Measurements from ENCODE around the gene PGAM1.

PGAM1 gene

DNA sequence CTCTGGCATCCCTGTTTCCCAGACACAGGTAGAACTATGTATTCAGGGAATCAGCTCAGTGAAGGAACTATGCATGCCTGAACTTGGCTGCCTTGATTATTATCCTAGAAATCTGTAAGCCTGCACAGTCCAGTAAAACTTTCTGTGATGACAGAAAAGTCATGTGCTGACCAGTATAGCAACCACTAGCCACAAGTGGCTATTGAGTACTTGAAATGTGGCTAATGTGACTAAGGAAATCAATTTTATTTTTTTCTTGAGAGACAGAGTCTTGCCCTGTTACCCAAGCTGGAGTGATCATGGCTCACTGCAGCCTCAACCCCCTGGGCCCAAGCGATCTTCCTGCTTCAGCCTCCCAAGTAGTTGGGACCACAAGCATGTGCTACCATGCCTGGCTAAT lies 16.3 kb downstream of the PGAM1 start:
- peaks cover 5% of the 10 kb centered on the region for H3K4me1 ChIP-seq (ENCODE audit: insufficient read depth, low read length)
- H3K9me3 ChIP-seq (ENCODE audit: insufficient read depth, low read depth, low read length): no peaks in the 10 kb centered on the region
- H3K36me3 ChIP-seq (ENCODE audit: insufficient read depth, low read length): peaks cover 58% of the 10 kb centered on the region
- H3K4me3 ChIP-seq (ENCODE audit: low read length): no peak overlapping the region
- no peak overlapping the region for H3K27ac ChIP-seq (ENCODE audit: low read depth, low read length)
- no peaks in the 10 kb centered on the region for H3K27me3 ChIP-seq (ENCODE audit: insufficient read depth, low read length)
- 96% methylated on average over 1 of the region's 1 CpG for WGBS
- H3K9ac ChIP-seq (ENCODE audit: low read depth, low read length): no peak overlapping the region

- peak overlapping the region; percentile 96; the same call in 1 of the 2 replicates for H3K4me3 ChIP-seq (ENCODE audit: low read length)
- peaks cover 5% of the 10 kb centered on the region for H3K4me1 ChIP-seq (ENCODE audit: insufficient read depth, low read length)
- H3K27ac ChIP-seq (ENCODE audit: low read depth, low read length): no peak overlapping the region
- 94% methylated on average over 1 of the region's 1 CpG for WGBS
- H3K27me3 ChIP-seq (ENCODE audit: insufficient read depth, low read length): no peaks in the 10 kb centered on the region
- peak overlapping the region; percentile 86; the same call in 1 of the 2 replicates for H3K9ac ChIP-seq (ENCODE audit: low read depth, low read length)
- peaks cover 44% of the 10 kb centered on the region for H3K36me3 ChIP-seq (ENCODE audit: insufficient read depth, low read length)
- no peaks in the 10 kb centered on the region for H3K9me3 ChIP-seq (ENCODE audit: insufficient read depth, low read depth, low read length)
Observed at GRCh38 chr10:97444212-97444611, 18.2 kb downstream of the PGAM1 start.

GRCh38 chr10:97445357-97445721 lies 19.3 kb downstream of the PGAM1 start:
- no peaks in the 10 kb centered on the region for H3K27me3 ChIP-seq (ENCODE audit: insufficient read depth, low read length)
- peak overlapping the region; percentile 96 for H3K4me3 ChIP-seq (ENCODE audit: low read length)
- H3K27ac ChIP-seq (ENCODE audit: low read depth, low read length): peak overlapping the region; percentile 67
- H3K36me3 ChIP-seq (ENCODE audit: insufficient read depth, low read length): peaks cover 35% of the 10 kb centered on the region
- H3K9ac ChIP-seq (ENCODE audit: low read depth, low read length): peak overlapping the region; percentile 86
- peaks cover 5% of the 10 kb centered on the region for H3K4me1 ChIP-seq (ENCODE audit: insufficient read depth, low read length)
- 2% methylated on average over 13 of the region's 13 CpGs for WGBS
- no peaks in the 10 kb centered on the region for H3K9me3 ChIP-seq (ENCODE audit: insufficient read depth, low read depth, low read length)

- under 1% methylated on average over 66 of the region's 66 CpGs for WGBS
- H3K27ac ChIP-seq (ENCODE audit: low read depth, low read length): peak within 1 kb of the TSS; percentile 70
Observed at GRCh38 chr10:97445722-97446639, 20.0 kb downstream of the PGAM1 start, which contains the start of the genes EXOSC1 and ZDHHC16. TSS of gene EXOSC1 (minus strand) at chr10:97446006. CDS start at chr10:97445985, 21 bp downstream. TSS of gene ZDHHC16 (plus strand) at chr10:97446175. CDS start at chr10:97451676, 5,501 bp downstream.

DNA sequence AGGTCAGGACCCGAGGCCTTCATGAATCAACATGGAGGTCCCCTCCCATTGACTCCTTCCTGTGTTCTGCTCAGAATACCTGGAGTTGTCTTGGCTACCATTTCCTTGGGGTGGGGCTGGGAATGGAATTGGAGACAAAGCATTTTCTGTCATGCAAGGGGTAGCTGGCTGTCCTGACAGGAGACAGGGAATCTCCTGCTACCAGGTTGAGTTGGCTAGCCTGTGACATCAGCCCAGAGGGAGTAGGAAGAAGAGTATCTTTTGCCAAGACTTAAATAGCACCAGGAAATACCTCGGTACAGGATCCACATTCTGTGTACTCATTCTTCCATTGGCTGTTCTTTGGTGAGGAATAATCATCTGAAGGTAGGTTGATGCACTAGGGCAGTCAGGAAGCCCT lies 24.8 kb downstream of the PGAM1 start:
- peaks cover 43% of the 10 kb centered on the region for H3K36me3 ChIP-seq (ENCODE audit: insufficient read depth, low read length)
- H3K9me3 ChIP-seq (ENCODE audit: insufficient read depth, low read depth, low read length): no peaks in the 10 kb centered on the region
- no peaks in the 10 kb centered on the region for H3K27me3 ChIP-seq (ENCODE audit: insufficient read depth, low read length)
- H3K9ac ChIP-seq (ENCODE audit: low read depth, low read length): no peak overlapping the region
- H3K4me3 ChIP-seq (ENCODE audit: low read length): no peak overlapping the region
- H3K27ac ChIP-seq (ENCODE audit: low read depth, low read length): no peak overlapping the region
- WGBS: 93% methylated on average over 2 of the region's 2 CpGs
- no peaks in the 10 kb centered on the region for H3K4me1 ChIP-seq (ENCODE audit: insufficient read depth, low read length)

More at GRCh38 chr10:97445722-97446639, 20.0 kb downstream of the PGAM1 start, which contains the start of the genes EXOSC1 and ZDHHC16:
- Histone ChIP-seq H3K9me3 (ENCODE audit: insufficient read depth, low read depth, low read length) (no peaks in the 10 kb centered on the region), H3K36me3 (ENCODE audit: insufficient read depth, low read length) (peaks cover 29% of the 10 kb centered on the region), H3K27me3 (ENCODE audit: insufficient read depth, low read length) (no peaks in the 10 kb centered on the region), H3K4me3 (ENCODE audit: low read length) (peak within 1 kb of the TSS; percentile 96), H3K4me1 (ENCODE audit: insufficient read depth, low read length) (peaks cover 5% of the 10 kb centered on the region), H3K9ac (ENCODE audit: low read depth, low read length) (peak within 1 kb of the TSS; percentile 88)

DNA sequence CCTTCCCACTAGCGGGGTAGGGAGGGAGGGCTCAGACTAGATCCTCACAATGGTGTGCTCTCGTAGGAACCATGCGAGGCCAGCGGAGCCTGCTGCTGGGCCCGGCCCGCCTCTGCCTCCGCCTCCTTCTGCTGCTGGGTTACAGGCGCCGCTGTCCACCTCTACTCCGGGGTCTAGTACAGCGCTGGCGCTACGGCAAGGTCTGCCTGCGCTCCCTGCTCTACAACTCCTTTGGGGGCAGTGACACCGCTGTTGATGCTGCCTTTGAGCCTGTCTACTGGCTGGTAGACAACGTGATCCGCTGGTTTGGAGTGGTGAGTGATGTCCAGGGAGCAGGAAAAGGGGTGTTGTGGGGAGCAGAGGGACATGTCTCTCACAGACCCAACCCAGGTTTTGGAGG lies 25.6 kb downstream of the PGAM1 start:
- Histone ChIP-seq H3K36me3 (ENCODE audit: insufficient read depth, low read length) (peaks cover 51% of the 10 kb centered on the region), H3K4me1 (ENCODE audit: insufficient read depth, low read length) (no peaks in the 10 kb centered on the region), H3K9ac (ENCODE audit: low read depth, low read length) (no peak overlapping the region), H3K27ac (ENCODE audit: low read depth, low read length) (no peak overlapping the region), H3K4me3 (ENCODE audit: low read length) (no peak overlapping the region), H3K27me3 (ENCODE audit: insufficient read depth, low read length) (no peaks in the 10 kb centered on the region), H3K9me3 (ENCODE audit: insufficient read depth, low read depth, low read length) (no peaks in the 10 kb centered on the region)
- WGBS: 94% methylated on average over 17 of the region's 17 CpGs

DNA sequence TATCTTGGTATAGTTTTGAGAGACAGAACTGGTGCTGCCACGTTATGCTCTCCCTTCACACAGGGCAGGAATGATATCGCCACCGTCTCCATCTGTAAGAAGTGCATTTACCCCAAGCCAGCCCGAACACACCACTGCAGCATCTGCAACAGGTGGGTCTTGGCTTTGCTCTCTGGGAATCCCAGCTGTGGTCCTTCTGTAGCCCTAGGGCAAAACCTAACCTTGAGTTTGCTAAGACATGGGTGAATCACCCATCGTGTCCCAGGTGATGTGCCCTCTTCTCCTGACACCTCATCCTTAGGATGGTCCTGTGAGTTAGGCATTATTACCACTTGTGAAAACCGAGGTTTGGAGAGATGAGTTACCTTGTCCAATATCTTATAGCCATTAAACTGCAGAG lies 26.4 kb downstream of the PGAM1 start:
- no peak overlapping the region for H3K4me3 ChIP-seq (ENCODE audit: low read length)
- H3K27me3 ChIP-seq (ENCODE audit: insufficient read depth, low read length): no peaks in the 10 kb centered on the region
- WGBS: 93% methylated on average over 6 of the region's 6 CpGs
- no peak overlapping the region for H3K9ac ChIP-seq (ENCODE audit: low read depth, low read length)
- peaks cover 59% of the 10 kb centered on the region for H3K36me3 ChIP-seq (ENCODE audit: insufficient read depth, low read length)
- no peaks in the 10 kb centered on the region for H3K4me1 ChIP-seq (ENCODE audit: insufficient read depth, low read length)
- no peaks in the 10 kb centered on the region for H3K9me3 ChIP-seq (ENCODE audit: insufficient read depth, low read depth, low read length)
- no peak overlapping the region for H3K27ac ChIP-seq (ENCODE audit: low read depth, low read length)

- Histone ChIP-seq H3K4me3 (ENCODE audit: low read length) (no peak overlapping the region), H3K4me1 (ENCODE audit: insufficient read depth, low read length) (no peaks in the 10 kb centered on the region), H3K9me3 (ENCODE audit: insufficient read depth, low read depth, low read length) (no peaks in the 10 kb centered on the region), H3K36me3 (ENCODE audit: insufficient read depth, low read length) (peaks cover 76% of the 10 kb centered on the region), H3K27me3 (ENCODE audit: insufficient read depth, low read length) (no peaks in the 10 kb centered on the region), H3K27ac (ENCODE audit: low read depth, low read length) (no peak overlapping the region), H3K9ac (ENCODE audit: low read depth, low read length) (no peak overlapping the region)
- WGBS: 94% methylated on average over 2 of the region's 3 CpGs
Observed at GRCh38 chr10:97454330-97455036, 28.5 kb downstream of the PGAM1 start.

DNA sequence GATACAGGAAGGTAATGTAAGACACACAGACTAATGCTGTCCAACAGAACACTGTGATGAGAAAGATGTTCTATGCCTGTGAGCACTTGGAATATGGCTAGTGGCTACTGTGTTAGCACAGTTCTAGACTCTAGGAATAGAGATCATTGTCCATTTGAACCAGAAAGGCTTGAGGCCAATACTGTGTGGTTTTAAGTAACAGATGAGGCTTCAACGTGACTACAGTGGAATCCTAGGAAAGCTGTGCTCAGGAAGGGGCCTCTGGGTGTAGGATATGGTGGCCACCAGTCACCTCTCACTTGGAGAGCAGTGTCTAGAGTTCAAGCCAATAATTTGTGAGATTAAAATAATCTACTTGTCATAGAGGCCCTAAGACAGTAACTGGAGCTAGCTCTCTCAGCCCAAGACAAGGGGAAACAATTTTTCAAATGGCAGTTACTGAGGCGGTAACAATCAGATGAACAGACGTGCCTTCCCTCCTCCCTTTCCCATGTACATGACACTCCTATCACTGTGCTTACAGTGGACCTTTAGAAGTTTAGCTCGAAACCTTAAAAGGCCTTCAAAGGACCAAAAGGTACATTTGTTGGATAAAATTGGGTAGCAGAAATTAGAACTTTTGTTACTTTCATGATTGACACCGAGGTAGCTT lies 30.2 kb downstream of the PGAM1 start:
- H3K4me3 ChIP-seq (ENCODE audit: low read length): no peak overlapping the region
- H3K36me3 ChIP-seq (ENCODE audit: insufficient read depth, low read length): peaks cover 93% of the 10 kb centered on the region
- no peak overlapping the region for H3K9ac ChIP-seq (ENCODE audit: low read depth, low read length)
- WGBS: 75% methylated on average over 5 of the region's 5 CpGs
- H3K27me3 ChIP-seq (ENCODE audit: insufficient read depth, low read length): no peaks in the 10 kb centered on the region
- H3K27ac ChIP-seq (ENCODE audit: low read depth, low read length): no peak overlapping the region
- H3K9me3 ChIP-seq (ENCODE audit: insufficient read depth, low read depth, low read length): no peaks in the 10 kb centered on the region
- H3K4me1 ChIP-seq (ENCODE audit: insufficient read depth, low read length): no peaks in the 10 kb centered on the region

DNA sequence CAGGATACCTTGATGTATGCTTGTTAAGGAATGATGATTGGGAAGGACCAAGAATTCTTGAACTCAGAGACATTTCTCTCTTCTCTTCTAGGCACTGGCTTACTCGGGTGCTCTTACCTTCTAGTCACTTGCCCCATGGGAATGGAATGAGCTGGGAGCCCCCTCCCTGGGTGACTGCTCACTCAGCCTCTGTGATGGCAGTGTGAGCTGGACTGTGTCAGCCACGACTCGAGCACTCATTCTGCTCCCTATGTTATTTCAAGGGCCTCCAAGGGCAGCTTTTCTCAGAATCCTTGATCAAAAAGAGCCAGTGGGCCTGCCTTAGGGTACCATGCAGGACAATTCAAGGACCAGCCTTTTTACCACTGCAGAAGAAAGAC lies 30.7 kb downstream of the PGAM1 start:
- Histone ChIP-seq H3K4me3 (ENCODE audit: low read length) (no peak overlapping the region), H3K27me3 (ENCODE audit: insufficient read depth, low read length) (no peaks in the 10 kb centered on the region), H3K9ac (ENCODE audit: low read depth, low read length) (no peak overlapping the region), H3K27ac (ENCODE audit: low read depth, low read length) (no peak overlapping the region), H3K36me3 (ENCODE audit: insufficient read depth, low read length) (peaks cover 96% of the 10 kb centered on the region), H3K9me3 (ENCODE audit: insufficient read depth, low read depth, low read length) (no peaks in the 10 kb centered on the region), H3K4me1 (ENCODE audit: insufficient read depth, low read length) (no peaks in the 10 kb centered on the region)
- 95% methylated on average over 3 of the region's 3 CpGs for WGBS

- Histone ChIP-seq H3K4me1 (ENCODE audit: insufficient read depth, low read length) (no peaks in the 10 kb centered on the region), H3K9ac (ENCODE audit: low read depth, low read length) (no peak overlapping the region), H3K36me3 (ENCODE audit: insufficient read depth, low read length) (peaks cover 96% of the 10 kb centered on the region), H3K4me3 (ENCODE audit: low read length) (no peak overlapping the region), H3K27ac (ENCODE audit: low read depth, low read length) (no peak overlapping the region), H3K27me3 (ENCODE audit: insufficient read depth, low read length) (no peaks in the 10 kb centered on the region), H3K9me3 (ENCODE audit: insufficient read depth, low read depth, low read length) (no peaks in the 10 kb centered on the region)
- WGBS: 98% methylated on average over 7 of the region's 7 CpGs
Observed at GRCh38 chr10:97459111-97459510, 33.1 kb downstream of the PGAM1 start.
